ENCODE measurements around the gene DAO.

DAO gene

DNA sequence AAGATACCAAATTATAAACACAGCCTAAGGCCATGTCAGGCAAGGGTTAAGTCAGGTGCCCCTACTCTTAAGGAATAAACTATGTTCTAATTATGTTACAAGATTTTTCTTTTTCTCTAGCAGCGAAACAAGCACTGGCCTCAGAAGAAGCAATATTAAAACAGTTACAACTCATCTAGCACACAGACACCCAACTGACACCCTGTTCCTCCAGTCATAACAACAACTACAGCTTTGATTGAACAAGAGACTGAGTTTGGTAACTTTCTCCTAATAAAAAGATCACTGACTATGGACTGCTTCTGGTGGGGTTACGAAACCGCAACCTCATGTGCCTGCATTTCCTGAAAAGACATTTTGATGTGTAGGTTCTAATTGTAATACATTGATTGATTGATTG, 3.3 kb upstream of the DAO start:
- H3K27ac ChIP-seq (ENCODE audit: low read length), result no peak overlapping the region
- H4K20me1 ChIP-seq (ENCODE audit: insufficient read depth, low read length), result no peaks in the 10 kb centered on the region
- no peak overlapping the region for H2AFZ ChIP-seq (ENCODE audit: low read depth, low read length)

DNA sequence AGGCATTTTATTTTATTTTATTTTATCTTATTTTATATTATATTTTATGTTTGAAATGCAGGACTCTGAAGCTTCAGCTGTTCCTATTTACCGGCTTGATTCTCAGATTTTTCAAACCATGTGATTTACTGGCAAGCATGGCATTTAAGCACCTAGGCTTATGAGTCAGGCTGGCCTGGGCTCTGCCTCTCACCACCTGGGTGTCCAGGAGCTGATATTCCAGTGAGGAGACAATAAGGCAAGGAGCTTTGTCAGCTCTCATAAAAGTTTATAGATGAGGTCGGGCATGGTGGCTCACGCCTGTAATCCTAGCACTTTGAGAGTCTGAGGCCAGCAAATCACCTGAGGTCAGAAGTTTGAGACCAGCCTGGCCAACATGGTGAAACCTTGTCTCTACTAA, 2.1 kb downstream of the DAO start:
- Histone ChIP-seq H3K27ac (ENCODE audit: low read length) (no peak overlapping the region), H3K36me3 (ENCODE audit: insufficient read depth, low read length) (no peaks in the 10 kb centered on the region), H3K27me3 (ENCODE audit: insufficient read depth, low read length, poor library complexity) (peaks cover 4% of the 10 kb centered on the region), H2AFZ (ENCODE audit: low read depth, low read length) (no peak overlapping the region), H3K9me3 (ENCODE audit: insufficient read depth, low read length, severe bottlenecking) (no peaks in the 10 kb centered on the region), H3K4me3 (ENCODE audit: low read depth in 1 of 2, low read length in 2 of 2) (no peak overlapping the region), H3K79me2 (ENCODE audit: insufficient read depth, low read length) (no peaks in the 10 kb centered on the region), H3K4me2 (ENCODE audit: insufficient read depth, low read length) (no peak overlapping the region), H3K4me1 (ENCODE audit: insufficient read depth, low read length) (no peaks in the 10 kb centered on the region), H4K20me1 (ENCODE audit: insufficient read depth, low read length) (no peaks in the 10 kb centered on the region), H3K9ac (ENCODE audit: low read depth, low read length) (no peak overlapping the region)
- DNase-seq (no peak), ATAC-seq (ENCODE audit: insufficient read depth, low read depth) (no peak)
- TF ChIP-seq, protein P1, sequence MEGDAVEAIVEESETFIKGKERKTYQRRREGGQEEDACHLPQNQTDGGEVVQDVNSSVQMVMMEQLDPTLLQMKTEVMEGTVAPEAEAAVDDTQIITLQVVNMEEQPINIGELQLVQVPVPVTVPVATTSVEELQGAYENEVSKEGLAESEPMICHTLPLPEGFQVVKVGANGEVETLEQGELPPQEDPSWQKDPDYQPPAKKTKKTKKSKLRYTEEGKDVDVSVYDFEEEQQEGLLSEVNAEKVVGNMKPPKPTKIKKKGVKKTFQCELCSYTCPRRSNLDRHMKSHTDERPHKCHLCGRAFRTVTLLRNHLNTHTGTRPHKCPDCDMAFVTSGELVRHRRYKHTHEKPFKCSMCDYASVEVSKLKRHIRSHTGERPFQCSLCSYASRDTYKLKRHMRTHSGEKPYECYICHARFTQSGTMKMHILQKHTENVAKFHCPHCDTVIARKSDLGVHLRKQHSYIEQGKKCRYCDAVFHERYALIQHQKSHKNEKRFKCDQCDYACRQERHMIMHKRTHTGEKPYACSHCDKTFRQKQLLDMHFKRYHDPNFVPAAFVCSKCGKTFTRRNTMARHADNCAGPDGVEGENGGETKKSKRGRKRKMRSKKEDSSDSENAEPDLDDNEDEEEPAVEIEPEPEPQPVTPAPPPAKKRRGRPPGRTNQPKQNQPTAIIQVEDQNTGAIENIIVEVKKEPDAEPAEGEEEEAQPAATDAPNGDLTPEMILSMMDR (IDR thresholded peaks at IDR 0.05; ENCODE audit: borderline replicate concordance, extremely low read depth, low read length, poor library complexity, severe bottlenecking), result no peak
- no peak for TF ChIP-seq EZH2 (IDR thresholded peaks at IDR 0.05; ENCODE audit: borderline replicate concordance, low read depth, low read length, severe bottlenecking)

More for the DNA sequence above, 3.3 kb upstream of the DAO start:
- DNase-seq, result no peak
- no peak overlapping the region for H3K4me2 ChIP-seq (ENCODE audit: insufficient read depth, low read length)
- ATAC-seq (ENCODE audit: insufficient read depth, low read depth), result no peak
- no peaks in the 10 kb centered on the region for H3K9me3 ChIP-seq (ENCODE audit: insufficient read depth, low read length, severe bottlenecking)
- peaks cover 7% of the 10 kb centered on the region for H3K27me3 ChIP-seq (ENCODE audit: insufficient read depth, low read length, poor library complexity)
- no peaks in the 10 kb centered on the region for H3K4me1 ChIP-seq (ENCODE audit: insufficient read depth, low read length)
- H3K4me3 ChIP-seq (ENCODE audit: low read depth in 1 of 2, low read length in 2 of 2), result no peak overlapping the region
- no peaks in the 10 kb centered on the region for H3K79me2 ChIP-seq (ENCODE audit: insufficient read depth, low read length)
- TF ChIP-seq, protein P1 (IDR thresholded peaks at IDR 0.05; ENCODE audit: borderline replicate concordance, extremely low read depth, low read length, poor library complexity, severe bottlenecking), result no peak
- no peak for TF ChIP-seq EZH2 (IDR thresholded peaks at IDR 0.05; ENCODE audit: borderline replicate concordance, low read depth, low read length, severe bottlenecking)
- no peaks in the 10 kb centered on the region for H3K36me3 ChIP-seq (ENCODE audit: insufficient read depth, low read length)
- no peak overlapping the region for H3K9ac ChIP-seq (ENCODE audit: low read depth, low read length)

DNA sequence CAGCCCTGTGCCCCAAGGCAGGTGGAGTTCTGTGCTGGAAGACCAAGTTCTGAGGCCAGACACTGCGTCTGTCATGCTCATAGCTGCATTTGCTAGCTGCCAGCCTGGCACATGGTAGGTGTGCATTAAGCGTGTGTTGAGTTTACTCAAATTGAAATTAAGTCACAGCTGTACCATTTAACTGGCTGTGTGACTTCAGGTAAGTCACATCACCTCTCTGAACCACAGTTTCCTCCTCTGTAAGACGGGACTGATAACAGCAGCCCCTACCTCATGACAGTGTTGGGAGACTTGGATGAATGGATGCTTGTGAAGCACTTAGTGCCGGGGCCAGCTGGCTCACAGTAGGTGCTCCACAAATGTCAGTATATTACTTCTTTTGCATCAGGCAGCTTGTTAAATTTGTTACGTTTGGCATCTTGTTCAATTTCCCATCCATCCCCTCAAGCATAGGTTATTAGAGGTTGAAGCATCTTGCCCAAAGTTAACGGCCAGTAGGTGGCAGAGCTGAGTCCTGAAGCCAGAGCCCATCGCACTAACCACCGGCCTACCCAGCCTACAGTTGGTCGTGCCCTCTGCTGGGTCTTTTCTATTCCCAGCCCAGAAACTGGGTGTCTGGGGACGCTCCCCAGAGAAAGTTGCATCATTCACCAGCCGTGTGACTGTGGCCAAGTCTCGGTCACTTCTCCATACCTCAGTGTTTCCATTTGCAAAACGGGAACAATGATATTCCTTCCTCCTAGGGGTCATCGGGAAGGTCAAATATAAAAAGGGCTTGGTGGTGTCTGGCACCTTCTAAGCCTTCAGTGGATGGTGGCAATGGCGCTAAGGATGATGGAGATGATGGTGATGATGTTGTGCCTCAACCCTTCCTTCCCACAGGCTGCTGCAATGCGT, 4.5 kb downstream of the DAO start:
- Histone ChIP-seq H2AFZ (ENCODE audit: low read depth, low read length) (no peak overlapping the region), H3K4me3 (ENCODE audit: low read depth in 1 of 2, low read length in 2 of 2) (no peak overlapping the region), H3K79me2 (ENCODE audit: insufficient read depth, low read length) (no peaks in the 10 kb centered on the region), H3K27me3 (ENCODE audit: insufficient read depth, low read length, poor library complexity) (peaks cover 4% of the 10 kb centered on the region), H3K36me3 (ENCODE audit: insufficient read depth, low read length) (no peaks in the 10 kb centered on the region), H3K9ac (ENCODE audit: low read depth, low read length) (no peak overlapping the region), H3K4me2 (ENCODE audit: insufficient read depth, low read length) (no peak overlapping the region), H4K20me1 (ENCODE audit: insufficient read depth, low read length) (no peaks in the 10 kb centered on the region), H3K4me1 (ENCODE audit: insufficient read depth, low read length) (no peaks in the 10 kb centered on the region), H3K9me3 (ENCODE audit: insufficient read depth, low read length, severe bottlenecking) (no peaks in the 10 kb centered on the region), H3K27ac (ENCODE audit: low read length) (no peak overlapping the region)
- DNase-seq, result peak; percentile 59
- TF ChIP-seq, protein P1 (IDR thresholded peaks at IDR 0.05; ENCODE audit: borderline replicate concordance, extremely low read depth, low read length, poor library complexity, severe bottlenecking), result peak; percentile 75
- no peak for TF ChIP-seq EZH2 (IDR thresholded peaks at IDR 0.05; ENCODE audit: borderline replicate concordance, low read depth, low read length, severe bottlenecking)
- peak; percentile 62; the same call in 2 of the 3 replicates for ATAC-seq (ENCODE audit: insufficient read depth, low read depth)

Measured in DND-41 (cell line).